ENCODE data around the gene TPRKB.
"Not testable (repeated sequence)": the region's sequence is repeated elsewhere in the genome, so short reads cannot be mapped to it uniquely, and the experiment has no call there.

The TPRKB gene

GRCh38 chr2:73698101-73698500, 39.0 kb downstream of the TPRKB start:
- DNase-seq (ENCODE audit: insufficient read length, low spot score) = no peak
- TF ChIP-seq CTCF (IDR thresholded peaks at IDR 0.05; ENCODE audit: insufficient read depth, missing control alignments) = no peak
- FAIRE-seq = no peak

DNA sequence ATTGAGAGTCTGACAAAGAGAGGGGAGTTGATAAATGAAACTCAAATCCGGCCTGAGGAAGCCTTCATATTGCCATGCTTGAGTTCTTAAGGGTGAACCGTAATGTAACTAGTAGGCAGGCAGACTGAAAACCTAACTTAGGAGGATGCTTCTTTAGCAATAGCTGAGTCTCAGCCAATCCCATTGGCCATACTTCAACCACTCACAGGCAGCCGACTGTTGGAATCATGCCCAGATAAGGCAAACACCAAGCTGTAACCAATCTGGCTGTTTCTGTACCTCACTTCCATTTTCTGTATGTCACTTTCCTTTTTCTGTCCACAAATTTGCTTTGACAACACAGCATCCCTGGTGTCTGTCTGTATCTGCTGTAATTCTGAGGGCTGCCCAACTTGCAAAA, 39.5 kb downstream of the TPRKB start:
- no peak for FAIRE-seq
- DNase-seq (ENCODE audit: insufficient read length, low spot score) = no peak
- no peak for TF ChIP-seq CTCF (IDR thresholded peaks at IDR 0.05; ENCODE audit: insufficient read depth, missing control alignments)

GRCh38 chr2:73696985-73697384, 40.2 kb downstream of the TPRKB start:
- not testable (repeated sequence) for DNase-seq (ENCODE audit: insufficient read length, low spot score); FAIRE-seq

DNA sequence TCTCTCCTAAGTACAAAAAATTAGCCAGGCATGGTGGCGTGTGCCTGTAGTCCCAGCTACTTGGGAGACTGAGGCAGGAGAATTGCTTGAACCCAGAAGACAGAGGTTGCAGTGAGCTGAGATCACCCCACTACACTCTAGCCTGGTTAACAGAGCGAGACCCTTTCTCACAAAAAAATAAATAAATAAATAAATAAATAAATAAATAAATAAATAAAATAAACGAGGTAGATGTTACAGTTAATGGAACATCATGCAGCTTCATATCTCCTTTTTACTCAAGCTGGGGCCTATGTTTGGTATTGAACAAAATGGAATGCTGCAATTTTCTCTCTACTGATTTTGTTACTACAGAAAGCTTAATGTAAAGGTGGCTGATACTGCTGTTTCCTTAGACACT, 40.6 kb downstream of the TPRKB start:
- not testable (repeated sequence) for DNase-seq (ENCODE audit: insufficient read length, low spot score); FAIRE-seq

GRCh38 chr2:73690372-73691088, 46.6 kb downstream of the TPRKB start:
- not testable (repeated sequence) for DNase-seq (ENCODE audit: insufficient read length, low spot score)
- FAIRE-seq = peak; percentile 94
- TF ChIP-seq CTCF (IDR thresholded peaks at IDR 0.05; ENCODE audit: insufficient read depth, missing control alignments) = peak; percentile 51

DNA sequence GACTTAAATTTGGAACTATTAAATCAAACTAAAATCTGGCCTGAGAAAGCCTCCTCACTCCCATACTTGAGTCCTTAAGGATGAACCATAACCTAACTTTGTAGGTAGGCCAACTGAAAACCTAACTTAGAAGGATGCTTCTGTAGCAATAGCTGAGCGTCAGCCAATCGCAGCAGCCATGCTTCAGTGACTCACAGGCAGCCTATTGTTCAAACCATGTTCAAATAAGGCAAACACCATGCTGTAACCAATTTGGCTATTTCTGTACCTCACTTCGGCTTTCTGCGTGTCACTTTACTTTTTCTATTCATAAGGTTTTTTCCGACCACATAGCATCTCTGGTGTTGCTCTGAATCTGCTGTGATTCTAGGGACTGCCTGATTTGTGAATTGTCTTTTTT, 48.7 kb downstream of the TPRKB start:
- not testable (repeated sequence) for FAIRE-seq; DNase-seq (ENCODE audit: insufficient read length, low spot score)

GRCh38 chr2:73685764-73686438, 51.2 kb downstream of the TPRKB start:
- TF ChIP-seq CTCF (IDR thresholded peaks at IDR 0.05; ENCODE audit: insufficient read depth, missing control alignments) = no peak
- DNase-seq (ENCODE audit: insufficient read length, low spot score) = no peak
- FAIRE-seq = no peak

DNA sequence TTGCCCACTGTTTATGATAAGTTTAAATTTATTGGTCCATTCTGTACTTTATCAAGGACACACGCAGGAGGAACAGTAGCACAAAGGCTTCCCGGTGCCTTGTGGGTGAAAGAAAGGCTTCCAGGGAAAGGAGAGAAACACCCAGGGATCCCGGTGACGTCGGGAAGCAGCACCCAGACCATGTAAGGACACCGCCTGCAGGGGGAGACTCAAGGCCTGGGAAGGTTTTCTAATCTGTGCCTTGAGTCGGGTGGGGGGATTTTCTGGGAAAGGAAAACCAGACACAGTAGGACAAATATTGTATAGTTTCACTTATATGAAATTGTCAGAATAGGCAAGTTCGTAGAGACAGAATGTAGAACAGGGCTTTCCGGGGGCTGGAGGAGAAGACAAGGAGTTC, 52.2 kb downstream of the TPRKB start:
- peak; percentile 12 for TF ChIP-seq CTCF (IDR thresholded peaks at IDR 0.05; ENCODE audit: insufficient read depth, missing control alignments)
- DNase-seq (ENCODE audit: insufficient read length, low spot score) = not testable (repeated sequence)
- peak; percentile 21 for FAIRE-seq

DNA sequence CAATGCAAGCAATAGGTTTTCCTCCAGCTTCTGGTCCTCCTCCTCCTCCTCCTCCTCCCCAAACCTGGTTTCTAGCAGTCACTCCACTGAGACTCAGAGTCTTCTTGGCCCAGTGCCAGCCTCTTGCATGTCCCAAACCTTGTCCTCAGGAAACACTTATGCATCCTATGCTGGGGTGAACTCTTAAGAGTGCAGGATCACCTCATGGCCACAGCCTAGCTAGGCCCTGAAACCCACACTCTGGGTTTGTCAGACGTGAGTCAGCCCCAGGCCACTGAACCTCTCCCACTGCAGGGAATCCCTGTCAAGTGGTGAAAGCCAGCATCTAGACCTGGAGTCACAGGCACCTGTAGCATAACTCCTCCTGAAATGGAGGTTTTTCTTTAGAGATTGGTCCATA, 52.8 kb downstream of the TPRKB start:
- not testable (repeated sequence) for DNase-seq (ENCODE audit: insufficient read length, low spot score); FAIRE-seq
